HuH-7.5 (cell line): ENCODE measurements around the gene UCHL5.
"Not testable (repeated sequence)": the region's sequence is repeated elsewhere in the genome, so short reads cannot be mapped to it uniquely, and the experiment has no call there.

Experiments used
- DNase-seq: peaks from one replicate; pipeline ENCODE4 v3.0.0; 2011; ENCODE audit warnings: low spot score

UCHL5 gene

GRCh38 chr1:193011406-193011805 lies 47.8 kb downstream of the UCHL5 start:
- no peak for DNase-seq

- no peak for DNase-seq
Measured at GRCh38 chr1:193009501-193009900, 49.7 kb downstream of the UCHL5 start.

GRCh38 chr1:193005785-193006184 lies 53.4 kb downstream of the UCHL5 start:
- DNase-seq = no peak

- DNase-seq = no peak
Measured at GRCh38 chr1:192998536-192998935, 60.6 kb downstream of the UCHL5 start.

GRCh38 chr1:192994141-192994540 lies 65.0 kb downstream of the UCHL5 start:
- no peak for DNase-seq

GRCh38 chr1:192993426-192994085 lies 65.6 kb downstream of the UCHL5 start:
- no peak for DNase-seq

- not testable (repeated sequence) for DNase-seq
Measured at GRCh38 chr1:192986748-192987334, 72.3 kb downstream of the UCHL5 start.

GRCh38 chr1:192986110-192986747 lies 72.9 kb downstream of the UCHL5 start:
- DNase-seq = no peak

GRCh38 chr1:192984080-192984479 lies 75.1 kb downstream of the UCHL5 start:
- no peak for DNase-seq

GRCh38 chr1:192983349-192983980 lies 75.7 kb downstream of the UCHL5 start:
- DNase-seq = no peak

- DNase-seq = no peak
Measured at GRCh38 chr1:192980856-192981255, 78.3 kb downstream of the UCHL5 start.

GRCh38 chr1:192980334-192980733 lies 78.8 kb downstream of the UCHL5 start:
- DNase-seq = not testable (repeated sequence)

GRCh38 chr1:192979542-192979941 lies 79.6 kb downstream of the UCHL5 start:
- DNase-seq = no peak

GRCh38 chr1:192978195-192978710 lies 80.9 kb downstream of the UCHL5 start:
- no peak for DNase-seq

GRCh38 chr1:192977089-192977706 lies 82.0 kb downstream of the UCHL5 start:
- no peak for DNase-seq

GRCh38 chr1:192976576-192976975 lies 82.6 kb downstream of the UCHL5 start:
- DNase-seq = no peak

GRCh38 chr1:192974701-192975100 lies 84.5 kb downstream of the UCHL5 start:
- DNase-seq = no peak

GRCh38 chr1:192973988-192974387 lies 85.2 kb downstream of the UCHL5 start:
- no peak for DNase-seq

- no peak for DNase-seq
Measured at GRCh38 chr1:192973202-192973601, 86.0 kb downstream of the UCHL5 start.

- DNase-seq = no peak
Measured at GRCh38 chr1:192969091-192969490, 90.1 kb downstream of the UCHL5 start.

GRCh38 chr1:192968323-192968722 lies 90.8 kb downstream of the UCHL5 start:
- no peak for DNase-seq

- DNase-seq = no peak
Measured at GRCh38 chr1:192967901-192968300, 91.3 kb downstream of the UCHL5 start.
